Subcutaneous abdominal adipose tissue (tissue), 5 donors: ENCODE results near the gene FGD5.

Source experiments
- H3K27ac ChIP-seq: one replicate; pipeline ENCODE4 v1.7.0; 2013; ENCODE audit warnings: low read depth, mild to moderate bottlenecking, inconsistent platforms, low read length, moderate library complexity
- H3K27me3 ChIP-seq, 5 donors: one replicate each; pipeline ENCODE4 v1.7.0; 2013; ENCODE audit warnings: low read length in 5 of 5, inconsistent platforms in 1 of 5; ENCODE audit not compliant: control insufficient read depth in 5 of 5, insufficient read depth in 4 of 5
- H3K36me3 ChIP-seq, 5 donors: one replicate each; pipeline ENCODE4 v1.7.0; 2013; ENCODE audit warnings: low read length in 5 of 5; ENCODE audit not compliant: control insufficient read depth in 5 of 5, insufficient read depth in 5 of 5
- H3K4me1 ChIP-seq, 5 donors: one replicate each; pipeline ENCODE4 v1.7.0; 2013; ENCODE audit warnings: low read length in 5 of 5, mild to moderate bottlenecking in 3 of 5, moderate library complexity in 1 of 5; ENCODE audit not compliant: control insufficient read depth in 5 of 5, insufficient read depth in 5 of 5
- H3K4me3 ChIP-seq, 5 donors: one replicate each; pipeline ENCODE4 v1.7.0; 2013; ENCODE audit warnings: low read length in 5 of 5, low read depth in 1 of 5
- H3K9ac ChIP-seq, 5 donors: one replicate each; pipeline ENCODE4 v1.7.0; 2013; ENCODE audit warnings: low read length in 5 of 5, mild to moderate bottlenecking in 4 of 5, moderate library complexity in 3 of 5
- H3K9me3 ChIP-seq, 5 donors: one replicate each; pipeline ENCODE4 v1.7.0; 2013; ENCODE audit warnings: low read length in 5 of 5; ENCODE audit not compliant: control insufficient read depth in 5 of 5
- donor health status: healthy.
- donor health status: healthy.
- donor health status: healthy.
- donor health status: healthy.
- donor health status: healthy.

FGD5 gene

GRCh38 chr3:14906355-14906971 is 87.7 kb downstream of the FGD5 start:
- no peak overlapping the region for H3K4me3 ChIP-seq
- no peaks in the 10 kb centered on the region for H3K9me3 ChIP-seq
- no peak overlapping the region for H3K27ac ChIP-seq
- H3K36me3 ChIP-seq: peaks cover 0 to 47% (median 37%) of the 10 kb centered on the region in 5 donors
- H3K27me3 ChIP-seq: no peaks in the 10 kb centered on the region
- peaks cover 0 to 13% (median 5%) of the 10 kb centered on the region in 5 donors for H3K4me1 ChIP-seq
- no peak overlapping the region for H3K9ac ChIP-seq

- Histone ChIP-seq H3K4me1 (peaks cover 0 to 12% (median 3%) of the 10 kb centered on the region in 5 donors), H3K9me3 (no peaks in the 10 kb centered on the region), H3K27me3 (no peaks in the 10 kb centered on the region), H3K9ac (no peak overlapping the region), H3K27ac (no peak overlapping the region), H3K36me3 (peaks cover 0 to 52% (median 42%) of the 10 kb centered on the region in 5 donors), H3K4me3 (no peak overlapping the region)
Measured at GRCh38 chr3:14907043-14907966, 88.5 kb downstream of the FGD5 start.

- H3K9ac ChIP-seq: no peak overlapping the region
- H3K9me3 ChIP-seq: no peaks in the 10 kb centered on the region
- H3K27me3 ChIP-seq: no peaks in the 10 kb centered on the region
- peaks cover 0 to 61% (median 45%) of the 10 kb centered on the region in 5 donors for H3K36me3 ChIP-seq
- no peak overlapping the region for H3K4me3 ChIP-seq
- H3K4me1 ChIP-seq: peaks cover 0 to 6% (median 0%) of the 10 kb centered on the region in 5 donors
- H3K27ac ChIP-seq: no peak overlapping the region
Measured at GRCh38 chr3:14909250-14909649, 90.5 kb downstream of the FGD5 start.

GRCh38 chr3:14911651-14912050 is 92.9 kb downstream of the FGD5 start:
- no peak overlapping the region for H3K9ac ChIP-seq
- H3K4me3 ChIP-seq: no peak overlapping the region
- no peak overlapping the region for H3K27ac ChIP-seq
- H3K36me3 ChIP-seq: peaks cover 0 to 63% (median 54%) of the 10 kb centered on the region in 5 donors
- peaks cover 0 to 4% (median 3%) of the 10 kb centered on the region in 5 donors for H3K27me3 ChIP-seq
- H3K4me1 ChIP-seq: peaks cover 0 to 3% (median 0%) of the 10 kb centered on the region in 5 donors
- no peaks in the 10 kb centered on the region for H3K9me3 ChIP-seq

GRCh38 chr3:14913071-14913925 is 94.5 kb downstream of the FGD5 start:
- H3K36me3 ChIP-seq: peaks cover 0 to 68% (median 59%) of the 10 kb centered on the region in 5 donors
- H3K9me3 ChIP-seq: no peaks in the 10 kb centered on the region
- peaks cover 0 to 4% (median 3%) of the 10 kb centered on the region in 5 donors for H3K27me3 ChIP-seq
- no peak overlapping the region for H3K27ac ChIP-seq
- no peak overlapping the region for H3K4me3 ChIP-seq
- no peak overlapping the region for H3K9ac ChIP-seq
- peaks cover 0 to 3% (median 0%) of the 10 kb centered on the region in 5 donors for H3K4me1 ChIP-seq

GRCh38 chr3:14913926-14914778 is 95.4 kb downstream of the FGD5 start:
- peaks cover 0 to 4% (median 3%) of the 10 kb centered on the region in 5 donors for H3K27me3 ChIP-seq
- no peaks in the 10 kb centered on the region for H3K9me3 ChIP-seq
- H3K36me3 ChIP-seq: peaks cover 0 to 72% (median 63%) of the 10 kb centered on the region in 5 donors
- H3K4me3 ChIP-seq: no peak overlapping the region
- H3K9ac ChIP-seq: no peak overlapping the region
- no peak overlapping the region for H3K27ac ChIP-seq
- H3K4me1 ChIP-seq: peaks cover 0 to 3% (median 0%) of the 10 kb centered on the region in 5 donors

- Histone ChIP-seq H3K9ac (no peak overlapping the region), H3K4me3 (no peak overlapping the region), H3K36me3 (peaks cover 0 to 74% (median 63%) of the 10 kb centered on the region in 5 donors), H3K9me3 (no peaks in the 10 kb centered on the region), H3K4me1 (peaks cover 0 to 3% (median 0%) of the 10 kb centered on the region in 5 donors), H3K27ac (no peak overlapping the region), H3K27me3 (peaks cover 0 to 4% (median 3%) of the 10 kb centered on the region in 5 donors)
Measured at GRCh38 chr3:14914779-14915117, 96.0 kb downstream of the FGD5 start.

GRCh38 chr3:14915636-14916222 is 97.0 kb downstream of the FGD5 start:
- H3K4me1 ChIP-seq: peaks cover 0 to 3% (median under 1%) of the 10 kb centered on the region in 5 donors
- no peak overlapping the region for H3K27ac ChIP-seq
- no peak overlapping the region for H3K4me3 ChIP-seq
- H3K36me3 ChIP-seq: peaks cover 0 to 78% (median 65%) of the 10 kb centered on the region in 5 donors
- no peak overlapping the region for H3K9ac ChIP-seq
- no peaks in the 10 kb centered on the region for H3K9me3 ChIP-seq
- peaks cover 0 to 4% (median 3%) of the 10 kb centered on the region in 5 donors for H3K27me3 ChIP-seq
